Chondrocyte (in vitro differentiated cells): Measurements from ENCODE around the gene HSD3B1. TPM values are rescaled to one million over a fixed set of nuclear protein-coding genes. Genes with fewer than 3 reads are reported as not detected.
A peak's percentile ranks its signal among the peaks of the same experiment; 100 is the strongest.

Experiments used
- DNase-seq: peaks from one replicate; pipeline ENCODE4 v3.0.0; 2021; ENCODE audit warnings: mixed read lengths, low spot score
- H3K27ac Mint-ChIP-seq: one replicate; pipeline ENCODE4 v1.8.0; 2021; ENCODE audit warnings: mild to moderate bottlenecking, moderate library complexity, mixed read lengths; ENCODE audit not compliant: unreplicated experiment
- H3K27me3 Mint-ChIP-seq: 2 replicates; pipeline ENCODE4 v1.8.0; 2021; ENCODE audit warnings: low read depth, mixed read lengths
- H3K36me3 Mint-ChIP-seq: 2 replicates; pipeline ENCODE4 v1.8.0; 2021; ENCODE audit warnings: low read depth, mixed read lengths
- H3K4me1 Mint-ChIP-seq: 2 replicates; pipeline ENCODE4 v1.8.0; 2021; ENCODE audit warnings: low read depth, mild to moderate bottlenecking, mixed read lengths
- H3K4me3 Mint-ChIP-seq: one replicate; pipeline ENCODE4 v1.8.0; 2021; ENCODE audit warnings: mild to moderate bottlenecking, moderate library complexity, mixed read lengths; ENCODE audit not compliant: unreplicated experiment
- H3K9me3 Mint-ChIP-seq: 2 replicates; pipeline ENCODE4 v1.8.0; 2021; ENCODE audit warnings: low read depth, mixed read lengths
- CTCF ChIP-seq: fragments of 200-600 bp; sonication (generic); IDR thresholded peaks from 2 replicates; pipeline ENCODE4 v1.5.0; 2021; ENCODE audit warnings: antibody characterized with exemption, mild to moderate bottlenecking, moderate library complexity
- total RNA-seq: library from RNA; stranded (reverse); gene quantifications from 3 replicates; pipeline ENCODE4 v1.2.1, GENCODE V29; 2021

HSD3B1 gene
- total RNA-seq, 1 donor from 2014 or later: not detected

- Mint-ChIP-seq H3K4me1 (no peaks in the 10 kb centered on the region), H3K27me3 (peaks cover 48% of the 10 kb centered on the region), H3K9me3 (no peaks in the 10 kb centered on the region), H3K36me3 (peaks cover 4% of the 10 kb centered on the region), H3K27ac (no peak overlapping the region), H3K4me3 (no peak overlapping the region)
- TF ChIP-seq CTCF: no peak
- no peak for DNase-seq
These were observed 34.8 kb upstream of the HSD3B1 start for GRCh38 chr1:119472080-119472818.

GRCh38 chr1:119472819-119473175, 34.2 kb upstream of the HSD3B1 start:
- H3K9me3 Mint-ChIP-seq: no peaks in the 10 kb centered on the region
- no peak for DNase-seq
- no peak for TF ChIP-seq CTCF
- peaks cover 4% of the 10 kb centered on the region for H3K36me3 Mint-ChIP-seq
- H3K4me3 Mint-ChIP-seq: no peak overlapping the region
- H3K27ac Mint-ChIP-seq: no peak overlapping the region
- H3K27me3 Mint-ChIP-seq: peaks cover 45% of the 10 kb centered on the region
- H3K4me1 Mint-ChIP-seq: no peaks in the 10 kb centered on the region

- DNase-seq: no peak
- Mint-ChIP-seq H3K36me3 (peaks cover 2% of the 10 kb centered on the region), H3K27me3 (peaks cover 35% of the 10 kb centered on the region)
These were observed 31.1 kb upstream of the HSD3B1 start for GRCh38 chr1:119475866-119476439.

GRCh38 chr1:119477710-119478109, 29.3 kb upstream of the HSD3B1 start:
- no peaks in the 10 kb centered on the region for H3K9me3 Mint-ChIP-seq
- no peak for DNase-seq
- H3K4me3 Mint-ChIP-seq: no peak overlapping the region
- no peak overlapping the region for H3K27ac Mint-ChIP-seq
- TF ChIP-seq CTCF: no peak
- peaks cover 2% of the 10 kb centered on the region for H3K36me3 Mint-ChIP-seq
- peaks cover 9% of the 10 kb centered on the region for H3K4me1 Mint-ChIP-seq
- peaks cover 30% of the 10 kb centered on the region for H3K27me3 Mint-ChIP-seq

More at GRCh38 chr1:119475866-119476439, 31.1 kb upstream of the HSD3B1 start:
- peak; percentile 82 for TF ChIP-seq CTCF
- H3K4me3 Mint-ChIP-seq: no peak overlapping the region
- no peaks in the 10 kb centered on the region for H3K4me1 Mint-ChIP-seq
- no peak overlapping the region for H3K27ac Mint-ChIP-seq
- H3K9me3 Mint-ChIP-seq: no peaks in the 10 kb centered on the region

- TF ChIP-seq CTCF: no peak
- peaks cover 24% of the 10 kb centered on the region for H3K27me3 Mint-ChIP-seq
- H3K9me3 Mint-ChIP-seq: no peaks in the 10 kb centered on the region
- no peak for DNase-seq
- H3K36me3 Mint-ChIP-seq: peaks cover 2% of the 10 kb centered on the region
- no peak overlapping the region for H3K27ac Mint-ChIP-seq
- no peak overlapping the region for H3K4me3 Mint-ChIP-seq
- peaks cover 21% of the 10 kb centered on the region for H3K4me1 Mint-ChIP-seq
These were observed 26.8 kb upstream of the HSD3B1 start for GRCh38 chr1:119480175-119480574.
